Esophagus (tissue), 2 donors: ENCODE data around the gene DBNDD2. TPM values are rescaled to one million over a fixed set of nuclear protein-coding genes. Genes with fewer than 3 reads are reported as not detected.
A peak's percentile ranks its signal among the peaks of the same experiment; 100 is the strongest.

Source experiments
- H3K27ac ChIP-seq, 2 donors: one replicate each; pipeline ENCODE4 v1.5.1; 2013; ENCODE audit warnings: low read depth in 2 of 2, mild to moderate bottlenecking in 2 of 2, inconsistent platforms in 1 of 2, low read length in 1 of 2, moderate library complexity in 1 of 2
- H3K27me3 ChIP-seq, 2 donors: one replicate each; pipeline ENCODE4 v1.6.1; 2013; ENCODE audit warnings: low read length in 2 of 2, control low read depth in 1 of 2, mild to moderate bottlenecking in 1 of 2; ENCODE audit not compliant: insufficient read depth in 2 of 2, control insufficient read depth in 1 of 2
- H3K36me3 ChIP-seq, 2 donors: one replicate each; pipeline ENCODE4 v1.6.1; 2013; ENCODE audit warnings: low read length in 1 of 2; ENCODE audit not compliant: control insufficient read depth in 2 of 2, insufficient read depth in 2 of 2
- H3K4me1 ChIP-seq, 2 donors: one replicate each; pipeline ENCODE4 v1.6.1; 2013; ENCODE audit warnings: low read length in 1 of 2; ENCODE audit not compliant: control insufficient read depth in 2 of 2, insufficient read depth in 2 of 2
- H3K4me3 ChIP-seq, 2 donors: one replicate each; pipeline ENCODE4 v1.5.1; 2013; ENCODE audit warnings: low read length in 2 of 2, mild to moderate bottlenecking in 2 of 2, low read depth in 1 of 2, moderate library complexity in 1 of 2
- H3K9me3 ChIP-seq, 2 donors: one replicate each; pipeline ENCODE4 v1.6.1; 2013; ENCODE audit warnings: mild to moderate bottlenecking in 2 of 2, low read depth in 1 of 2, low read length in 1 of 2, moderate library complexity in 1 of 2; ENCODE audit not compliant: control insufficient read depth in 2 of 2, insufficient read depth in 1 of 2
- WGBS, 2 donors: extraction: QIAGEN DNeasy Blood & Tissue Kit; methylation state at CpG; one replicate each; pipeline ENCODE4 v1.1.7; 2013; 5-methylcytosine and 5-hydroxymethylcytosine counted together
- polyA plus RNA-seq, 2 donors: library from polyadenylated mRNA; stranded (reverse); fragments of 200-250 nt; gene quantifications; one replicate each; pipeline ENCODE4 v1.2.3, GENCODE V29; 2013
- donor health status: healthy with polysubstance abuse.
- donor health status: Bipolar disorder and iron deficiency.

The DBNDD2 gene
- polyA plus RNA-seq, 2 donors = 31.0 to 65.1 TPM

GRCh38 chr20:45366631-45367030, 41.5 kb upstream of the DBNDD2 start:
- Histone ChIP-seq H3K36me3 (peaks cover 10 to 19% of the 10 kb centered on the region in 2 donors), H3K27me3 (no peaks in the 10 kb centered on the region), H3K9me3 (no peaks in the 10 kb centered on the region), H3K4me1 (no peaks in the 10 kb centered on the region), H3K4me3 (no peak overlapping the region), H3K27ac (no peak overlapping the region)
- 88 to 94% methylated on average over 11 of the region's 11 CpGs for WGBS, 2 donors

- no peaks in the 10 kb centered on the region for H3K9me3 ChIP-seq
- H3K4me3 ChIP-seq = no peak overlapping the region
- H3K4me1 ChIP-seq = no peaks in the 10 kb centered on the region
- H3K27ac ChIP-seq = no peak overlapping the region
- H3K36me3 ChIP-seq = peaks cover 10 to 19% of the 10 kb centered on the region in 2 donors
- no peaks in the 10 kb centered on the region for H3K27me3 ChIP-seq
Measured at GRCh38 chr20:45367126-45367525, 41.0 kb upstream of the DBNDD2 start.

DNA sequence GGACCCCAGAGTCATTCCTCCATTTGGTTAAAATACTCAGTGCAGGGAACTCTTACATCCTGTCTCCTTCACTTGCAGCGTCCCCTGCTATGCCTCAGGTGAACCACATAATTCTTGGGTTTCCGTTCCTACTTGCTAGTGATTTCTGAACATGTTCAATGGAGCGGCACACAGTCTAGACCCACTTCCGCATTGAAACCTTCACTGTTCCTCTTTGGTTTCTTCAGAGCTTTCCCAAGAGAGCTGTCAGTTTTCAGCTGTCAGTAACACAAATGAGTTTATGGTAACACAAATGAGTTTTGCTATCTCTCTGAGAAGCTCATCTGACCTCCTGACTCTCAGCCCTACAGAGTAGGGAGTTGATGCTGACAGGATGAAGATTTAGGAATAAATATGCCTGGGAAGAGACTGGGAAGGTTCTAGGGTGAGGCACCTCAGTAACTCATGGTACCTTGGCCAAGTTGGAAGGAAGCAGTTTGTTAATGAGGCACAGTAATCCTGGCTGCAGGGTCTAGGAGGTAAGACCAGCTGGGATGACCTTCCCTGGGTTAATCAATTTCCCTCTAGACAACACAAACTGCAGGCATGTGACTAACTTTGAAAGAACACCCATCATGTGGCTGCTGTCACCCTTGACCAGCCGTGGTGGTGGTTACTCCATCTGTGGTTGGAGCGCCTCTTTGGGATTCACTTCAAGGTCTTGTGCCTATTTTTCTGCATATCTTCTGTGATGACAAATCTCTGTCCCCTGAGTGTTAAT, 39.7 kb upstream of the DBNDD2 start:
- Histone ChIP-seq H3K4me1 (peaks cover 0 to 3% of the 10 kb centered on the region in 2 donors), H3K27ac (no peak overlapping the region), H3K4me3 (no peak overlapping the region), H3K27me3 (no peaks in the 10 kb centered on the region), H3K9me3 (no peaks in the 10 kb centered on the region), H3K36me3 (peaks cover 10 to 19% of the 10 kb centered on the region in 2 donors)
- WGBS, 2 donors = 76 to 79% methylated on average over 6 of the region's 6 CpGs

DNA sequence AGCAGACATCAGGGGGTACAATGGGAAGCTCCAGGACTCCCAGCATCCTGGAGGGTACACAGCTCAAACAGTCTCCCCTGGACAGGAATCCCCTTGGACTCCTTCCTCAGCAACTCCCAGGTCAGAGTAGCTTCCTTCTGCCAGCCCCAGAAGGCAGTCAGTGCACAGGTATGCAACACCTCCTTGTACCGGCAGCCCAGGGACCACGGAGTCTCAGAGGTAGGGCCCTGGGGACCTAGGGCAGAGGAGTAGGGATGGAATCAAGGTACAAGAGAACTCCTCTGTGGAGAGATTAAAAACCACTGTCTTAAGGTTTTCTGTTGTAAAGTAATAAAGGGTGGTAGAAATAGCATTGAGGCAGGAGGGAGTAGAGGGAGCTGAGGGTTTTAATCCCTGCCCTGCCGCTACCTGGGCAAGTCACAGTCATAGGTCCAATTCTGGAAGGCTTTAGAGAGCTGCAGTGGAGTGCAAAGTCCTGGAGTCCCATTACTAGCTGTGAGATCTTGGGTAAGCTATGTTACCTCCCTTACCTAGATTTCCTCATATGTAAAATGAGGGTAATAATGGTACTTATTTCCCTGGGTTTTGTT, 37.4 kb upstream of the DBNDD2 start:
- no peak overlapping the region for H3K27ac ChIP-seq
- 74 to 78% methylated on average over 3 of the region's 3 CpGs for WGBS, 2 donors
- H3K4me1 ChIP-seq = peaks cover 0 to 3% of the 10 kb centered on the region in 2 donors
- no peaks in the 10 kb centered on the region for H3K27me3 ChIP-seq
- H3K36me3 ChIP-seq = peaks cover 10 to 16% of the 10 kb centered on the region in 2 donors
- no peak overlapping the region for H3K4me3 ChIP-seq
- H3K9me3 ChIP-seq = no peaks in the 10 kb centered on the region

DNA sequence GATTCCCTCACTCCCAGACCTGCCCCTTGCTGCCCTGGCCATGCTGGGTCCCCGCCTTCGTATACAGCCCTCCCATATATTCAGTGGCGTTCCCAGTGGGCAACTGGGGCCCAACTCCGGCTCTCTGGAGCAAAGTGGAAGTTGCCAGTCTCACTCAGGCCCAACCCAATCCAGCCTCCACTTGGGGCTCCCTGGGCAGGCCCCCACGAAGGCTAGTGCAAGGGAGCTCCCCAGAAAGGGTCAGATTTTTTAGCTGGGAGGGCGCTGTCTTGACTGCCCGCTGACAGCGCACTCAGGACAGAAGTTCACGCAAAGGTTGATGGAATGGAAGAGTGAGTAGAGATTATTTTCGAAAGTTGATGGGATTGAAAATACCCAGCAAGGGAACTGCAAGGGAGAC, 35.8 kb upstream of the DBNDD2 start:
- Histone ChIP-seq H3K4me1 (peaks cover 0 to 3% of the 10 kb centered on the region in 2 donors), H3K27ac (no peak overlapping the region), H3K36me3 (peaks cover 5% of the 10 kb centered on the region in 2 donors), H3K9me3 (no peaks in the 10 kb centered on the region), H3K27me3 (no peaks in the 10 kb centered on the region), H3K4me3 (no peak overlapping the region)
- WGBS, 2 donors = 92 to 93% methylated on average over 10 of the region's 10 CpGs

- Histone ChIP-seq H3K9me3 (no peaks in the 10 kb centered on the region), H3K27me3 (no peaks in the 10 kb centered on the region), H3K4me1 (peaks cover 0 to 3% of the 10 kb centered on the region in 2 donors), H3K4me3 (peak overlapping the region; percentile 41 to 53), H3K36me3 (no peaks in the 10 kb centered on the region), H3K27ac (peak overlapping the region; percentile 60 to 79)
- 47 to 57% methylated on average over 20 to 30 of the region's 30 CpGs for WGBS, 2 donors
Measured at GRCh38 chr20:45372646-45373352, 35.3 kb upstream of the DBNDD2 start.

DNA sequence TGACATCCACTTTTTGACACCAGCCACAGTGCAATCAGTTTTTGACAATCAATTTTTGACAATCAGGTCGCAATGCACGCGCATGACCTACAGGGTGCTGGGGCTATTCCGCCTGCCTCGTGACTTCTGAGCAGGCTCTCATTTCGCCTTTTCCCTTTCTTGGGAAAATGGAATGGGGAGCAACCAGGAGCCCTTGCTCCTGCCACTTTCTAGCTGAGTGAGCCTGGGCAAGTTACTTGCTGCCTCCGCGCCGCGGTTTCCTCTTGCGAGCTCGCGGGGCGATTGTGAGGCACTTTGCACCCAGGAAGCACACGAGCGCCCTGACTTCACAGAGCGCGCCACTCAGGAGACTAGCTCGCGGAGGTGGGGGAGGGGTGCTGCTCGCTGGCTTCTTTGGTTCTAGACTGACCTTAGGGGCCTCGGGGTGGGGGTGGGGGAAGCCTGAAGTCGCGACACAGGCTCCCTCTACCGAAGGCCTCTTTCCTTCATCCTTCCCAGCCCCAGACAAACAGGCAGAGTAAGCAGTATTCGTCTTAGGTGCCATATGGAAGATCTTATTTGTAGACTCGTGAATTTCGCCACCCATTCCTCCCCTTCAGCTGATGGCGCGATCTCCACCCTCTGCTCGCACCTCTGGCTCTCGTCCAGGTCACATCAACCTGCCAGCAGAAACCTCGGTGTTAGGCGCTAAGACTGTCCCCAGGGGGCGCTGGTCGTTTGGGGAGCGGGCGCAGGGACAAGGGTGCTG, 34.6 kb upstream of the DBNDD2 start:
- Histone ChIP-seq H3K27ac (peak overlapping the region; percentile 60 to 79), H3K9me3 (no peaks in the 10 kb centered on the region), H3K27me3 (no peaks in the 10 kb centered on the region), H3K4me1 (peaks cover 0 to 3% of the 10 kb centered on the region in 2 donors), H3K4me3 (peak overlapping the region; percentile 41 to 53), H3K36me3 (no peaks in the 10 kb centered on the region)
- WGBS, 2 donors = 5 to 10% methylated on average over 38 of the region's 38 CpGs

- Histone ChIP-seq H3K36me3 (no peaks in the 10 kb centered on the region), H3K4me1 (peaks cover 0 to 3% of the 10 kb centered on the region in 2 donors), H3K9me3 (no peaks in the 10 kb centered on the region), H3K4me3 (peak overlapping the region; percentile 41 to 53), H3K27me3 (no peaks in the 10 kb centered on the region), H3K27ac (no peak overlapping the region)
- 59% methylated on average over 9 of the region's 9 CpGs for WGBS, 2 donors
Measured at GRCh38 chr20:45374101-45374467, 34.0 kb upstream of the DBNDD2 start.

- H3K4me1 ChIP-seq = peaks cover 0 to 3% of the 10 kb centered on the region in 2 donors
- no peak overlapping the region for H3K27ac ChIP-seq
- 95 to 97% methylated on average over 14 of the region's 14 CpGs for WGBS, 2 donors
- H3K27me3 ChIP-seq = no peaks in the 10 kb centered on the region
- H3K4me3 ChIP-seq = no peak overlapping the region
- no peaks in the 10 kb centered on the region for H3K9me3 ChIP-seq
- H3K36me3 ChIP-seq = no peaks in the 10 kb centered on the region
Measured at GRCh38 chr20:45374966-45375365, 33.1 kb upstream of the DBNDD2 start.
